Choroid plexus epithelial cell (primary cell): ENCODE results near the gene LYVE1.
"Not testable (repeated sequence)": the region's sequence is repeated elsewhere in the genome, so short reads cannot be mapped to it uniquely, and the experiment has no call there.

Source experiments
- DNase-seq: peaks from one replicate; pipeline ENCODE4 v3.0.0-alpha.2; 2010; ENCODE audit warnings: low read depth
- H3K4me3 ChIP-seq: 2 replicates; pipeline ENCODE4 v1.5.1; 2011; ENCODE audit warnings: low read depth, mild to moderate bottlenecking, control low read depth, low read length, moderate library complexity
- CTCF ChIP-seq: conservative IDR thresholded peaks from 2 replicates; pipeline ENCODE4 v1.5.1; 2011; ENCODE audit warnings: low read depth, mild to moderate bottlenecking, control low read depth, inconsistent platforms, low read length, moderate library complexity

LYVE1 gene

GRCh38 chr11:10601837-10602236, 33.4 kb upstream of the LYVE1 start:
- no peak for DNase-seq
- H3K4me3 ChIP-seq: no peak overlapping the region
- TF ChIP-seq CTCF: no peak

- no peak for DNase-seq
- TF ChIP-seq CTCF: no peak
- no peak overlapping the region for H3K4me3 ChIP-seq
Measured at GRCh38 chr11:10600570-10601248, 32.2 kb upstream of the LYVE1 start.

- no peak overlapping the region for H3K4me3 ChIP-seq
- peak; percentile 88 for DNase-seq
- no peak for TF ChIP-seq CTCF
Measured at GRCh38 chr11:10599388-10600175, 31.1 kb upstream of the LYVE1 start.

GRCh38 chr11:10598816-10599215, 30.4 kb upstream of the LYVE1 start:
- no peak for DNase-seq
- no peak overlapping the region for H3K4me3 ChIP-seq
- no peak for TF ChIP-seq CTCF

- no peak overlapping the region for H3K4me3 ChIP-seq
- peak; percentile 67 for DNase-seq
- TF ChIP-seq CTCF: no peak
Measured at GRCh38 chr11:10597877-10598351, 29.4 kb upstream of the LYVE1 start.

GRCh38 chr11:10595840-10596239, 27.4 kb upstream of the LYVE1 start:
- DNase-seq, H3K4me3 ChIP-seq: not testable (repeated sequence)

- no peak for DNase-seq
Measured at GRCh38 chr11:10594407-10594806, 25.9 kb upstream of the LYVE1 start.

More at GRCh38 chr11:10594407-10594806, 25.9 kb upstream of the LYVE1 start:
- no peak for TF ChIP-seq CTCF
- no peak overlapping the region for H3K4me3 ChIP-seq
